GM21737 (cell line): ENCODE measurements around the gene LYZL4.

Source experiments
- ATAC-seq: cut with Tn5 transposase; IDR thresholded peaks from one replicate; pipeline ENCODE4 v1.9.1; 2021; ENCODE audit warnings: mild to moderate bottlenecking, moderate library complexity; ENCODE audit not compliant: unreplicated experiment

The LYZL4 gene

GRCh38 chr3:42410370-42411131, at the start of gene LYZL4:
Gene LYZL4 (minus strand): TSS chr3:42410610. CDS start chr3:42407251, 3,359 bp downstream.
- no peak for ATAC-seq

DNA sequence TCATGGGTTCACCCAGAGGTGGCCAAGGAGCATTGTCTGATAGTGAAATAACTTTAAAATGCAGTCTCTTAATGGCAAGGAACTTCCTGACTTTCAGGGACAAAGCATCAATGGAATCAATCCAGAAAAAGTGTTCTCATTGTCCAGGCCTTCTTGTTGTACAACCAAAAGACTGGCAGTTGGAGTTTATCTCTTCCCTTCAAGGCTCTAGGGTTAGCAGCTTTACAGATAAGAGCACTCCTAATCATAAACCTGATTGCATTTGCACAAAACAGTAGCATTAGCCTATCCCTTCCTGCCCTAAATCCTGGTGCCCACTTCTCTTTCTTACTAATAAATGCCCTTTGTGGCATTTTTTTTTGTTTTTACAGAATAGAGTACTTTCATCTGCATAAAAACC, 48.7 kb upstream of the LYZL4 start:
- ATAC-seq, result no peak

DNA sequence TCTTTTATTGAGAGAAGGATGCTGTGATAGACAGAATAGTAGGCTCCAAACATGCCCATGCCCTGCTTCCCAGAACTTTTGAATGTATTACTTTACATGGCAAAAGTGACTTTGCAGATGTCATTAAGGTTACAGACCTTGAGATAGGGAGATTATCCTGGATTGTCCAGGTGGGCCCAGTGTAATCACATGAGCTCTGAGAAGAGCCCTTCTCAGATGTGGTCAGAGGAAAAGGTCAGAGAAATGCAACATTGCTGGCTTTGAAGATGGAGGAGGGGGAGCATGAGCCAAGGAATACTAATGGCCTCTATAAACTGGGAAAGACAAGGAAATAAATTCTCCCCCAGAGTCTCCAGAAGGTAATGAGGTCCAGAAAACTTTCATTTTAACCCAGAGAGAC, 45.8 kb upstream of the LYZL4 start:
- no peak for ATAC-seq

GRCh38 chr3:42451546-42452230, 41.3 kb upstream of the LYZL4 start:
- ATAC-seq, result no peak

DNA sequence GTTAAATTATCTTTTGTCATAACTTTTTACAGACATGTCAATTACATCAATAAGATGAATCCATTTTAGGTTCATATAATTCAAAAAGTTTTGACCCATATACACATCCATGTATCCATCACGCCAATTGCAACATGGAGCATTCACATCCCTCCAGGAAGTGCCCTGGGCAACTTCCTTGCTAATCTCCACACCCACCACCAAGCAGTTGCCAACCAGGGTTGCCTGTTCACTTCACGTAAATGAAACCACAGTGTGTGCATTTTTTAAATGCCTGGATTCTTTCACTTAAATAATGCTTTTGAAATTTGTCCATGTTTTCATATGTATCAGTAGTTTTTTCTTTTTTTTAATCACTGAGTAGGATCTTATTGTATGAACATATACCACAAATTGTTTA, 40.7 kb upstream of the LYZL4 start:
- no peak for ATAC-seq

DNA sequence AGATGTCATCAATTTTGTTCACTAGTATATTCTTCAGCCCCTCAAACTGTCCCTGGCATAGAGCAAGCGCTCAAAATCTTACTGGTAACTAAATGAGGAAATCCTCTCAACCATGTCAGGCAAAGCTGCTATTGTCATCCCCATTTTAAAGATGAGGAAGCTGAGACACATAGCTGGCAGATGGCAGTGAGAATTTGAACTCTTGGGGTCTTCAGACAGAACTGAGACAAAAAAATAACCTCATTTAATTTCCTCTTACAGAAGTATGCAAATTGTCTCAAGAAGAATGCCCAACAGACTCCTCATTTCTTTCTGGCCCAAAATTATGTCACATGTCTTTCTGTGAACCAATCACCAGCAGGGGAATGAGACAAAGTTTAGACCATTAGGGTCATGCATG, 40.2 kb upstream of the LYZL4 start:
- no peak for ATAC-seq

- ATAC-seq, result no peak
These were observed 37.1 kb upstream of the LYZL4 start for GRCh38 chr3:42447481-42447880.

GRCh38 chr3:42446111-42447050, 36.0 kb upstream of the LYZL4 start:
- no peak for ATAC-seq

GRCh38 chr3:42443819-42444436, 33.5 kb upstream of the LYZL4 start:
- ATAC-seq, result no peak

GRCh38 chr3:42443292-42443691, 32.9 kb upstream of the LYZL4 start:
- ATAC-seq, result no peak

- ATAC-seq, result no peak
These were observed 32.2 kb upstream of the LYZL4 start for GRCh38 chr3:42442640-42443039.

DNA sequence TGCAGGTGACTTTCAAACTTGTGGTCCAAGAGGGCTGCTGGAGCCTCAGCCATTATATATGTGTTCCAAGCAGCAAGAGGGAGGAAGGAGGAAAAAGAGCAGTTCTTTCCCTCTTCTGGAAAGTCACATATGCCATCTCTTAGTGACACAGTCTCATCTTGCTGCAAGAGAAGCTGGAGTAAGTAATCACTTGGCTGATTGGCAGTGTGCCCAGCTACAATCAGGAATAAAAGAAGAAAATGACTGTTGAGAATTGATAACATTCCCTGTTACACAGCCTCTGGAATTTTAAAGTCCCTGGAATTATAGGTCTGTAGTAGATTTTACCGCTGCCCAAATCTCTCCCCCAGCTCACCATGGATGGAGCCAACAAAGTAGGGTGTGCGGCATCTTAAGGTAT, 31.4 kb upstream of the LYZL4 start:
- ATAC-seq, result no peak

- ATAC-seq, result no peak
These were observed 30.5 kb upstream of the LYZL4 start for GRCh38 chr3:42440924-42441323.

GRCh38 chr3:42439261-42440115, 29.1 kb upstream of the LYZL4 start:
- ATAC-seq, result no peak

DNA sequence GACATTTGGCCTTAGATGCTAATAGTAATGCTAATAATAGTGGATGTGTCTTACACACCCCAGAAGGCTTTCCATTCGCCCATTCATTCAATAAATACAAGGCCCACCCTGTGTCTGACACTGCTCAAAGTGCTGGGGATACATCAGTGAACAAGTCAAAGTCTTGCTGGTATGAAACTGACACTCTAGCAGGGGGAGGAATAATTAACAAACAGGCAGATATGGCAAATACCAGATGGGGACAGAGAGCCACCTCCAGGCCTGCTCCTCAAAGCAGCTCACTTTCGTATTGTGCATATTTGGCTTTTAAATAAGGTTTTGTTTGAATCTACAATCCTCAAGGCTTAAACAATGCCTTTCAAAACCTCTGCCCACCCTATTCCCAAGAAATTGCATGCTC, 28.3 kb upstream of the LYZL4 start:
- no peak for ATAC-seq

DNA sequence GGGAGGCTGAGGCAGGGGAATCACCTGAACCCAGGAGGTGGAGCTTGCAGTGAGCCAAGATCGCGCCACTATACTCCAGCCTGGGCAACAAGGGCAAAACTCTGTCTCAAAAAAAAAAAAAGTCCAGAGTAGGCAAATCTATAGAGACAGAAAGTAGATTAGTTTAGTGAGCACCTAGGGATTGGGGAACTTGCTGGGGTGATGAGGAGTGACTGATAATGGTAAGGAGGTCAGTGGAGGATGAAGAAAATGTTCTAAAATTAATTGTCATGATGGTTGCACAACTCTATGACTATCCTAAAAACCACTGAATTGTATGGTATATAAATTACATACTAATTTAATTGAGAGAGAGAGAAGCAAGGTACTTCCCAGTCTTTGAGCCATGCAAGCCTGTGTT, 27.8 kb upstream of the LYZL4 start:
- no peak for ATAC-seq

DNA sequence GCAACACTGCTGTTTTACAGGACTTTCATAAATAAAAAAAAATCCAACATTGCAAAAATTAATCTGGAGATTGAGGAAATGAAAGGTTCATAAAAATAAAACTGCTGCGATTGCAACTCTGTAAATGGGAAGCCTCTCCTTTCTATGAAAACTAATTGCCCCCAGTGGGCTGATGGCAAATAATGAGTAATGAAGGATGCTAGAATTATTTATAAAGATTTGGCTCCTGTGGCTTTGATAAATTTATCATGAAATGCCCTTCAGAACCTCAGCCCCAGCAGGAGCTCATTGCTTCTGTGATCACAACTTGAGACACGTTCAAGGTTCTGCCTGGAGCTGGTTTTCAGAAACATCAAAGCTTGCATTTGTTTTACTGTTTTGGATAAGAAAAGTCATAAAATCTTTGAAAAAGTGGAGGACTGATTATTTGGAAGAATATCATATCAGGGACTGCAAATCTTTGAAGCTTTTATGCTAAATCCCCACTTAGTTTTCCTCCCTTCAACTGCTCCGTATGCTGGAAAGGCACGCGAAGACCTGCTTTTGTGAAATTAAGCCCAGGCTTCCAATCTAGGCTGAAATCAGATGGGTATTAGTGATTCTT, 24.5 kb upstream of the LYZL4 start:
- ATAC-seq, result no peak

- ATAC-seq, result no peak
These were observed 22.1 kb upstream of the LYZL4 start for GRCh38 chr3:42432485-42432884.

DNA sequence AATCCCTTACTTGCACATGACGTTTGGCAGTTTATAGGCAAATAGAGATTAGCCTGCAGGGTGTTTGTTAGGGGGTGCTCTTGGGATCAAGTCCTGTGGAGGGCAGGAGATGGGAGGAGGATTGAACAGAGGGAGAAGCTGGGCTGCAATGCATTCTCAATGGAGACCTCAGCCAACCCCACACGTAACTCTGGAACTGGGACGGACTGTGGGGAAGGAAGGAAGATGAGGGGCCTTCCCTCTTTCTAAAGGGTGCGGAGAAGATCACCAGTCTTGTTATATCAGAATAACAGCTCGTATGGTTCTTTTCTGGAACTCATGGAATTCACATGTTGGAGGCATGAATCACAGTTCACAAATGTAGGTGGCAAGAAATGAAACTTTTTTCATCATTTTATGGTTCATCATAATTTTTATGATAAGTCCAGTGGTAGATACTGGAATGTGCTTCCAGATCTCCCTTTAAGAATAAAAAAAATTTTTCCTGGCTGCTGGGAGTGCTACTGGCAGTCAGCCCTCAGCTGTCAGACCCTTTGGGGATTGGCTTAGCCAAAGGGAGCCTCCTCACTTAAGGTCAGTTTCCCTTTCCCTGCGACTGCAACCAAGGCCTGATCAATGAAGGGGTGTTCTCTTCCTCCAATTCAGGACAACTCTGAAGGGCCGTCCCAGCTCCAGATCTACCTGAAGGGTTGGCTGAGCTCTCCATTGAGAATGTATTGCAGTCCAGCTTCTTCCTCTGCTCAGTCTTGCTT, 20.5 kb upstream of the LYZL4 start:
- no peak for ATAC-seq
